ENCODE data around the gene PITRM1.

PITRM1 gene

DNA sequence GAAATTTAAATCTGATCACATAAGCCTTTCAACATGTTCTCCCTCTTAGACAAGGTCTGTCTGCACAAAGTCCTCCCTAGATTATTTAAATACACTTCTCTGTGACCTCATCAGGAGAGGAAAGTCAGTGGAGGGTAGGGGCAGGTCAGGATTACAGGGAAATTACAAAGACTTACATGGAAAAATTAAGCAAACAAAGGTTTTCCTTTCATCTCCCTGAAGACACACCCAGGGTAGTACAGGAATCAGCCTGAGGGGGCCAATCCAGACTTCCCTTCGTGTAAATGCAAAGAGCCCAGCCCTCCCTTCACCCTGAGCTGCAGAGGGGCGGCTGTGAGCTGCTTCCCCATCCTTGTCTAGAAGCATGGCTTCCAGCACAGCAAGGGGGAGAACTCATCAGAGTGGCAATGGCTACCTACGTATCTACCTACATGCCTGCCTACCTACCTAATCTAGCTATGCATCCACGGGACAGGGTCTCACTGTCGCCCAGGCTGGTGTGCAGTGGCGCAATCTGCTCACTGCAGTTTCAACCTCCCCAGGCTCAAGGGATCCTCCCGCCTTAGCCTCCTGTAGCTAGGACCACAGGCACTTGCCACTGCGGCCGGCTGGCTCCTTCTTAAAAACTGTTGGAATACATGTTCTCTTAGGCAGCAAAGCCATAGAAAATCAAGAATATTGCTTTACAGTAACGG is 33.2 kb downstream of the PITRM1 start:
- no peak for DNase-seq (ENCODE audit: low spot score)

DNA sequence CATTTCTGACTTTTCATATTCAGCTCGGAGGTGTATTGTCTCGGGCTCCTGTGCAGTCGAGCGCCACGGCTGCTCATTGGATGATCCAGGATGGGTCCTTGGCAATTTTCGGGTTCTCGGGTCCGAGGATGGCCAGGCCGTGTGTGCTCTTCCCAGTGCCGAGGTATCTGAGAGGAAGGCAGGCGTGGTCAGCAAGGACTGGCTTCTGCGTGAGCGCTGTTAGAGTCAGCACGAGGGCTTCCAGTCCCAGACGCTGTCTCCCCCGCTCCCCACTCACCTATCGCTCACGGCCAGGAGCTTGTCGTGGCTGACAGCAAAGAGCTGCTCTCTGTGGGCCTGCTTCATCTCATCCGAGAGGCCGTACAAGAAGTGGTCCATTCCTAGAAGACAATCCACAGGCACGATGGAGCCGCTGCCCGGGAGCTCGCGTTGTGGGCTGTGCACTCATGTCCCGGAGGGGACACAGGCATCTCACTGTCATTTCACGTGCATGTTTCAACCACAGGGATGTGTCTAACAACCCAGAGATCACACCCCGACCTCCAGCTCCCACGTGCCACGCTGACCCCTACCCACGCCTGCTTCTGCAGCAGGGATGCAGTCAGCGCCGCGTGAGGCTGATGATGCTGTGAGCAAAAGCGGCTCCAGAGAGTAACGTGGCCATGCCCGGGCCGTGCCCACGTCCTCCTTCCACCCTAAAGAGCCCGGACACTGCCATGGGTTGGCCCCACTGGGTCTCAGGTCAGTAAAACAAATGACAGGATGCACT is 34.4 kb downstream of the PITRM1 start:
- no peak for DNase-seq (ENCODE audit: low spot score)

- DNase-seq (ENCODE audit: low spot score) = no peak
These were observed 35.6 kb downstream of the PITRM1 start for GRCh38 chr10:3136763-3137611.

DNA sequence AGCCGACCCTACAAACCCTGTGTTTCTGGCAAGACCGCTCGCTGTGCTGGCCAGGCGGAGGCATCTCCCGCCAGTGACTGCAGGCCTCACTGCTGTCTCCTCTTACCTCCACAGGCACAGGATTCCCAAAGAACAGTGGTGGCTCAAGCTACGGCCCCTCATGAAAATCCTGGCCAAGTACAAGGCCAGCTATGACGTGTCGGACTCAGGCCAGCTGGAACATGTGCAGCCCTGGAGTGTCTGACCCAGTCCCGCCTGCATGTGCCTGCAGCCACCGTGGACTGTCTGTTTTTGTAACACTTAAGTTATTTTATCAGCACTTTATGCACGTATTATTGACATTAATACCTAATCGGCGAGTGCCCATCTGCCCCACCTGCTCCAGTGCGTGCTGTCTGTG is 36.2 kb downstream of the PITRM1 start:
- no peak for DNase-seq (ENCODE audit: low spot score)

- no peak for DNase-seq (ENCODE audit: low spot score)
These were observed 37.6 kb downstream of the PITRM1 start for GRCh38 chr10:3135006-3135405.

DNA sequence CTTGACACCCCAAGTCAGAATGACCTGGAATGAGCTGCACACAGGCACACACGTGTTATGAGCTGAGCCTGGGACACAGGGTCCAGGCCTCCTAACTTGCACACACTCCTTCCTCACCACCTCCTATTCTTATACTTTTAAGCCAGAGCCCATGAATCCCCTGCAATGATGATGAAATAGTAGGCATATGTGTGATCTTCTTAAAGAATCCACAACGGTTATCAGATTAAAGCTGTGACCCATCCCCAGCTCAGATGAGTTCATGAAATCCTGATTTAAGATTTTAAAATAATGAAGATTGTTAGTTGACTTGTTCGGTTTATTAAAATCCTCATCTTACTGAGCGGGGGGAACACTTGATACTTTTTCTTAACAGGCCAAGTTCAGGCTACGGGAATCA is 38.6 kb downstream of the PITRM1 start:
- DNase-seq (ENCODE audit: low spot score) = no peak

DNA sequence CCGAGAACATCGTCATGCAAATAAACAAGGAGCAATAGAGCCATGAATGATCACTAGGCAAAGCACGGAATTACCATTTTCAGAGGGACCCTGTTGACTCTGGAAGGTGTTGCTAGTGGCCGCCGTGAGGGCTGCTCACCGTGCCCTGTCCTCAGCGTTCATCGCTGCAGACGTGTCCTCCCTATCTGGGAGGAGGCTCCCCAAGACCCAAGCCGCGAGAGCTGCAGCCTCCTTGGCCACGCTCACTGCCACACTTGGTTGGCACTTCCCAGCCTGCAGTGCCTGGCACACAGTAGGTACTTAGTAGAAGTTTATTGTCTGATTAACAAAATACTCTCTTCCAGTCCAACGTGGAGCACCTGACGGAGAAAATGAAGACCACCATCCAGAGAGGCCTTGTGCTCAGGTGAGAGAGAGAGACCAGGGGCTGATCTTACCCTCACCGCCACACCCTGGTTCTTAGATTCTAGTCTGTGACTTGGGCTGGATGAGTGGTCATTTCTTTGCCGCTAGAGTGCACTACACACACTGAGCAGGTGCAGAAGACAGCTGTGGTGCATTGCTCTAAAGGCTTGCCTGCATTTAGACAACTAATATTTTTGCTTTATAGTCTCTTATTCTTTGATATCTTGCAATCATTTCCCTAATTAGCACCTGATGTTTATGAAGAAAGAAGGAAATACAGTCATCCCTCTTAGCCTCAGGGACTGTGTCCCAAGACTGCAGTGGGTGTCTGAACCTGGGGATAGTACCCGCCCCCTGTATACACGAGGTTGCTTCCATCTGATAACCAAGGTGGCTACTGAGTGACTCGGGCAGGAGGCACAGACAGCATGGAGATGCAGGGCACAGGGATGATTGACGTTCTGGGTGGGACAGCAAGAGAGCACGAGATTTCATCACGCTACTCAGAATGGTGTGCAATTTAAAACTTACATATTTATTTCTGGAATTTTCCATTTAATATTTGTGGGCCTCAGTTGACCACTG is 40.3 kb downstream of the PITRM1 start:
- no peak for DNase-seq (ENCODE audit: low spot score)

DNA sequence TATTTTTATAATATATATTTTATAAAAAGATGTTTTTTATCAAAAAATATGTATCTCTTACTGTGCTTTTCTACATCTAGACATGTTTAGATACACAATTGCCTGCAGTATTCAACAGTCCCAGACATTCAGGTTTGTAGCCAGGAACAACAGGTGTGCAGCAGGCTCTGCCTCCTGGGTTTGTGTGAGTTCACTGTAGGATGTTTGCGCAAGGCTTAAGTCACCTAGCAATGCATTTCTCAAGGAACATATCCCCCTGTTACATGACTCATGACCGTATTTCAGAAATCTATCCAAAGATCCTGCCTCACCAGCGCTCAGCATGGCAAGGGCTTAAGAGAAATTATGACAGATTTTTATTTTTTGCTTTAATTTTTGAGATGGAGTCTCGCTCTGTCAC is 41.5 kb downstream of the PITRM1 start:
- DNase-seq (ENCODE audit: low spot score) = no peak

DNA sequence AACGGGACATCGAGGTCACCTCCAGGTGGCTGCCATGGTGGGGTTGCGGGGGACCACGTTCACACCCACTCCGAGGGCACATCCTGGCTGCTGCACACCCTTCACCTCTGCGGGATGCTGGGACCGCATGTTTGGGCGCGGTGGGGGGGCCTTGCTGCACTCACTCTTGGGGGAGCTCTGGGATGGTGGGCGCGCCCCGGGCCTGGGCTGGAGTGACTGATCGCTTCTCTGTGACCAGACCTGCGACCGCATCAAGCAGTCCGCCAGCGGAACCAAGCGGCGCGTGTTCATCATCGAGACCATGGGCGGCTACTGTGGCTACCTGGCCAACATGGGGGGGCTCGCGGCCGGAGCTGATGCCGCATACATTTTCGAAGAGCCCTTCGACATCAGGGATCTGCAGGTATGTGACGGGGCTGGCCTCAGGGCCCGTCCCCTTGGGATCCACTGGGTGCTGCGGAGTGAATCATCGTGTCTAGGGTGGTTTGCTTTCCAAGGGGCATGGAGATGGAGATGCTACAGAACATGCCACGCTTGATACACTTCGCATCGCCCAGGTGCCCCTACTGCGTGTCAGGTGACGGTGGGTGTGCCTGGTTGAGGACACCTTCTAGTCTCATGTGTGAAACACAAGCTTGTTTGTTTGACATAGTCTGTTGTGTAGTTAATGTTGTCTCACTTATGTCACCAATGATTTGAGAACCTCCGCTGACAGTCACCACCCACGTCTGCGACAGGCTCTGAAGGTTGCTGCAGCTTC is 42.8 kb downstream of the PITRM1 start:
- no peak for DNase-seq (ENCODE audit: low spot score)

- DNase-seq (ENCODE audit: low spot score) = no peak
These were observed 44.0 kb downstream of the PITRM1 start for GRCh38 chr10:3128379-3129130.

GRCh38 chr10:3127921-3128320 is 44.7 kb downstream of the PITRM1 start:
- no peak for DNase-seq (ENCODE audit: low spot score)

- DNase-seq (ENCODE audit: low spot score) = no peak
These were observed 45.7 kb downstream of the PITRM1 start for GRCh38 chr10:3126741-3127346.

- no peak for DNase-seq (ENCODE audit: low spot score)
These were observed 46.3 kb downstream of the PITRM1 start for GRCh38 chr10:3126249-3126648.

GRCh38 chr10:3125527-3126170 is 46.9 kb downstream of the PITRM1 start:
- DNase-seq (ENCODE audit: low spot score) = no peak

DNA sequence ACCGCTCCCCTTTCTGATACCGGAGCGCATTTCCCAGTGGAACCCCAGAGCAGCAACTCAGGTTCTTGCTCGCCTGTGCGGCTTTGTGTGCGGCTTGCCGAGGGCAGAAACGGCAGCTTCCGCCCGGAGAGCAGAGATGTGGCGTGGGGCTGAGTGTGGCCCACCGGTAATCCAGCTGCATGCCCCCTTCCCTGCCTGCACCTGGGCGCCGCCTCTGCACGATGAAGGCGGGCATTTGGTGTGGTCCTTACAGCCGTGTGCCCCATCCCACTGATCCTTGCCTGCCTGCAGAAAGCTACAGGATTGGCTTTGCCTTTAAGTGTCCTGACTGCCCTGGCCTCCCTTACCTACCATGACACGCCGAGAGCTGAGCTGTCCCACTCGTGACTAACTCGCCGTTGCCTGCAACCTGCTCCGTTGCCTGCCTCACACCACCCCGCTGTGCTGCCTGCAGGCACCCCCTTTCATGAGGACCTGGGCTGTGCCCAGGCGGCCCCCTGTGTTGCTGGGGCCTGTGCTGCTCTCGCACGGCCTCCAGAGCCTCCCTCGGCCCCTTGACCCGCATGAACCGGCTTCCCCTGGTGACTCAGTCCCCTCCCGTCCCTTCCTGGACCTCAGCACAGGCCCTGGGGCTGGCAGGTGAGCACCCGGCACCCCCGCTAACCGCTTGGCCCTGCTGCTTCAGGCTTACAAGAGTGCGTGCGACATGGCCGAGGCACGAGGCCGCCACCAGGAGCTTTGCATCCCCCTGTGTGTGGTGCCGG is 48.0 kb downstream of the PITRM1 start:
- no peak for DNase-seq (ENCODE audit: low spot score)

GRCh38 chr10:3123571-3124411 is 48.8 kb downstream of the PITRM1 start:
- DNase-seq (ENCODE audit: low spot score) = no peak

DNA sequence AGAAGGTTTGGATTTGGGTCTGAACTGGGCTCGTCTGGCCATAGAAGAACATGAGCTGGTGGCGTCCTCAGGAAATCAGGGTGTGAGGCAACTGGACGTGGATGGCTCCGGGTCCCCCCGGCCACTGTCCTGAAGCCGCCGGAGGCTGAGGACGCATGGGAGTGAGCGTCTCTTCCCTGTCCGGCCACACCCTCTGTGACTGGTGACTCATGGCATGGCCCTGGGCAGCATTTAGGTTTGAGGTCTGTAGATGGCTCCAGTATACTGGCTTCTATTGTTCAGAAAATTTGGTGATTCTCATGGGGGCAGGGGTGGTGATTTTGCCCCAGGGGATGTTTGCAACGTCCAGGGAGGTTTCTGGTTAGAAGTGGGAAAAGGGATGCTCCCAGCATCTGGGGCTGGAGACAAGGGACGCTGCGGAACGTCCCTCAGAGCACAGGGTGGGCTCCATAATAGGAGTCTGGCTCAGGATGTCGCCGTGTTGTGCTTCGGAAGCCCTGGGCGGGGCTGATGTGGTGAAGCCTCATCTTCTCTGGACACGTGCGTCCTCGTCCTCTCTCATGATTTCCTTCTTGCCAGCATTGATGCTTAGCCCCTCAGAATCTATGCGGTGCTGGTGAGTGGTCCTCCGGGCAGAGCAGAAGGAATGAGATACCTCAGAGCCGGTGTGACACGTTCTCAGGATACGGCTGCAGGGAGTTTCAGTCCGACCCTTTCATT is 49.9 kb downstream of the PITRM1 start:
- no peak for DNase-seq (ENCODE audit: low spot score)

All from ecto neural progenitor cell (in vitro differentiated cells).